OCI-LY7 (cell line): ENCODE results near the gene STX8.

Experiments used
- CTCF ChIP-seq: fragments of 200-600 bp; sonication (generic); conservative IDR thresholded peaks from 2 replicates; pipeline ENCODE4 v1.5.1; 2014; ENCODE audit warnings: mild to moderate bottlenecking, antibody characterized with exemption, low read length, moderate library complexity, mixed read lengths
- EZH2phosphoT487 ChIP-seq: fragments of 200-600 bp; sonication (generic); IDR thresholded peaks from 2 replicates; pipeline ENCODE4 v1.6.1; 2018; ENCODE audit warnings: low read depth, borderline replicate concordance, mild to moderate bottlenecking, mixed run types, antibody characterized with exemption, low read length, moderate library complexity, mixed read lengths

DNA sequence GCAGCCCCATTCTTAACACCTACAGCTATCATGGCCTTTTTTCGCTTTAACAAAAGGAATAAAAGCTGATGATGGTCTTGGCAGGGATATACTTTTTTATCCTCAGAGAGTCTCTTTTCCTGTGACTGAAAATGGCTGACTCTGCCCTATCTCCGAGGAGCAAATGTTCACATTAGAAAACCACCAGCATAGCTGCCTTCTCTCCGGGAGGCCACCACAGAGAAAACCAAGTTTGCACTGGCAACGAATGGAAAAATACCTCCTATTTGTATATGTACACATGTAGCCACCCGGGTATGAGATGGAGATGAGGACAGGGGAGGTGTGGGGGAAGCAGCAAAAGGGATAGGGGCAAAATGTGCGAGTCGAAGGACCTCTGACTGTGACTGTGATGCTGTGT is 88.2 kb downstream of the STX8 start:
- no peak for TF ChIP-seq EZH2phosphoT487
- no peak for TF ChIP-seq CTCF
